Heart right ventricle (tissue), 16 donors: Measurements from ENCODE around the gene TCF4. TPM values are rescaled to one million over a fixed set of nuclear protein-coding genes. Genes with fewer than 3 reads are reported as not detected.

Source experiments
- ATAC-seq, 8 donors: fragments of 200-7000 bp; cut with Tn5 transposase; one replicate each; pipeline ENCODE4 v1.9.1; 2020; ENCODE audit warnings: mild to moderate bottlenecking in 8 of 8, moderate library complexity in 8 of 8, moderate number of reproducible peaks in 1 of 8
- DNase-seq, 2 donors: peaks; one replicate each; pipeline ENCODE4 v3.0.0-alpha.2; 2020
- H3K27ac ChIP-seq, 10 donors: fragments of 200-600 bp; sonication (generic) in 2 of 10; one replicate each; pipeline versions ENCODE4 v1.5.0 to v1.8.0; 2020 to 2022; ENCODE audit warnings: mild to moderate bottlenecking in 3 of 10
- H3K27me3 ChIP-seq, 7 donors: fragments of 200-600 bp; one replicate each; pipeline ENCODE4 v1.8.0; 2021 to 2022; ENCODE audit warnings: mild to moderate bottlenecking in 2 of 7
- H3K36me3 ChIP-seq, 9 donors: fragments of 200-600 bp; sonication (generic) in 1 of 9; one replicate each; pipeline versions ENCODE4 v1.5.0 to v1.8.0; 2020 to 2022; ENCODE audit warnings: mild to moderate bottlenecking in 2 of 9
- H3K4me1 ChIP-seq, 9 donors: fragments of 200-600 bp; sonication (generic) in 1 of 9; one replicate each; pipeline versions ENCODE4 v1.5.0 to v1.8.0; 2020 to 2022; ENCODE audit warnings: mild to moderate bottlenecking in 4 of 9
- H3K4me3 ChIP-seq, 10 donors: fragments of 200-600 bp; sonication (generic) in 2 of 10; one replicate each; pipeline versions ENCODE4 v1.5.0 to v1.8.0; 2020 to 2022; ENCODE audit warnings: mild to moderate bottlenecking in 7 of 10, moderate library complexity in 2 of 10
- H3K9me3 ChIP-seq, 11 donors: fragments of 200-600 bp in 10 of 11; sonication (generic) in 2 of 11; one replicate each; pipeline versions ENCODE4 v1.5.0 to v1.8.0; 2013 to 2022; ENCODE audit warnings: mild to moderate bottlenecking in 2 of 11, control low read depth in 1 of 11, moderate library complexity in 1 of 11
- WGBS, 2 donors: extraction: QIAGEN DNeasy Blood & Tissue Kit; methylation state at CpG; one replicate each; pipeline ENCODE4 v1.1.7; 2013; ENCODE audit warnings: inconsistent platforms in 1 of 2; 5-methylcytosine and 5-hydroxymethylcytosine counted together
- intact Hi-C, 10 donors: fragments of 100-400 bp; cut with DNase I; formaldehyde crosslinking; loops; one replicate each; pipeline versions ENCODE4 v1.11.1 to v1.14.2; 2022
- polyA plus RNA-seq, 2 donors: library from polyadenylated mRNA; stranded (reverse); fragments of 200-250 nt; gene quantifications; one replicate each; pipeline ENCODE4 v1.2.3, GENCODE V29; 2013
- total RNA-seq, 10 donors: library from RNA; stranded (reverse); fragmentation: NEBNext Ultra II Directional in 3 of 10; extraction: Animal tissue kit (Norgen Biotek cat#: 25700) in 3 of 10; gene quantifications; one replicate each; pipeline versions ENCODE4 v1.2.1 to v1.2.4, GENCODE V29; 2021 to 2023
- TF ChIP-seq, protein P1 (sequence below), 9 donors: fragments of 200-600 bp; sonication (generic) in 2 of 9; IDR thresholded peaks; one replicate each; pipeline versions ENCODE4 v1.5.0 to v1.8.0; 2021 to 2022; ENCODE audit warnings: antibody characterized with exemption in 9 of 9, mild to moderate bottlenecking in 5 of 9, moderate library complexity in 1 of 9
- donor health status: Arrhythmogenic right ventricular cardiomyopathy.
- donor health status: ischemic (EF 13 %, LVEDD 7.1; RV severe dilation, severe dysfunction).
- donor health status: healthy with polysubstance abuse.
- donor health status: DM: no; HTN: yes; CAD: no.
- donor health status: DM: no; HTN: no; CAD: no.
- donor health status: ischemic (EF 25% LVEDD 6.9; RV normal size, moderate dysfunction).
- donor health status: ischemic (EF 25% LVEDD 5.7; RV mildly dilated, moderate dysfunction).
- donor health status: healthy.
- donor health status: DM: yes; HTN: yes; CAD: no.
- donor health status: Ischemic cardiomyopathy.
- donor health status: ischemic (EF 35%, LVEDD 5.7; RV mildly dilated, moderate dysfunction).
- donor health status: nonischemic (EF 11% LVEDD 7.7; RV severe dilation, severe dysfunction).
- donor health status: DM: yes; HTN: yes; CAD: no.
- donor health status: PGD.
- donor health status: ischemic (EF 29% LVEDD 5.4; RV normal size, mild dysfunction).
- donor health status: nonischemic (EF 23%, LVEDD 6.1; RV moderate dilation, normal function).

TCF4 gene
- total and polyA plus RNA-seq, 12 donors: 12.6 to 90.1 (median 65.5) TPM

GRCh38 chr18:55365342-55365741, 222.7 kb downstream of the TCF4 start:
- no peak for DNase-seq
- intact Hi-C loops: no loop called here

GRCh38 chr18:55362303-55362702, 225.7 kb downstream of the TCF4 start:
- Histone ChIP-seq H3K9me3 (no peaks in the 10 kb centered on the region), H3K36me3 (no peaks in the 10 kb centered on the region), H3K27me3 (no peaks in the 10 kb centered on the region), H3K4me1 (peaks cover 0 to 18% (median 0%) of the 10 kb centered on the region in 9 donors), H3K4me3 (no peak overlapping the region), H3K27ac (no peak overlapping the region)
- DNase-seq (no peak), ATAC-seq (no peak)
- WGBS, 2 donors: 90 to 96% methylated on average over 3 of the region's 3 CpGs
- TF ChIP-seq, protein P1, sequence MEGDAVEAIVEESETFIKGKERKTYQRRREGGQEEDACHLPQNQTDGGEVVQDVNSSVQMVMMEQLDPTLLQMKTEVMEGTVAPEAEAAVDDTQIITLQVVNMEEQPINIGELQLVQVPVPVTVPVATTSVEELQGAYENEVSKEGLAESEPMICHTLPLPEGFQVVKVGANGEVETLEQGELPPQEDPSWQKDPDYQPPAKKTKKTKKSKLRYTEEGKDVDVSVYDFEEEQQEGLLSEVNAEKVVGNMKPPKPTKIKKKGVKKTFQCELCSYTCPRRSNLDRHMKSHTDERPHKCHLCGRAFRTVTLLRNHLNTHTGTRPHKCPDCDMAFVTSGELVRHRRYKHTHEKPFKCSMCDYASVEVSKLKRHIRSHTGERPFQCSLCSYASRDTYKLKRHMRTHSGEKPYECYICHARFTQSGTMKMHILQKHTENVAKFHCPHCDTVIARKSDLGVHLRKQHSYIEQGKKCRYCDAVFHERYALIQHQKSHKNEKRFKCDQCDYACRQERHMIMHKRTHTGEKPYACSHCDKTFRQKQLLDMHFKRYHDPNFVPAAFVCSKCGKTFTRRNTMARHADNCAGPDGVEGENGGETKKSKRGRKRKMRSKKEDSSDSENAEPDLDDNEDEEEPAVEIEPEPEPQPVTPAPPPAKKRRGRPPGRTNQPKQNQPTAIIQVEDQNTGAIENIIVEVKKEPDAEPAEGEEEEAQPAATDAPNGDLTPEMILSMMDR (IDR thresholded peaks at IDR 0.05): no peak
- intact Hi-C loops: no loop called here

More at GRCh38 chr18:55365342-55365741, 222.7 kb downstream of the TCF4 start:
- TF ChIP-seq, protein P1 (IDR thresholded peaks at IDR 0.05): no peak
- WGBS, 2 donors: 65 to 80% methylated on average over 2 of the region's 2 CpGs
- H3K27me3 ChIP-seq: no peaks in the 10 kb centered on the region
- no peaks in the 10 kb centered on the region for H3K36me3 ChIP-seq
- peaks cover 0 to 9% (median 0%) of the 10 kb centered on the region in 9 donors for H3K4me1 ChIP-seq
- no peak overlapping the region for H3K4me3 ChIP-seq
- H3K9me3 ChIP-seq: no peaks in the 10 kb centered on the region
- H3K27ac ChIP-seq: no peak overlapping the region
- ATAC-seq: no peak

GRCh38 chr18:55361492-55362250, 226.3 kb downstream of the TCF4 start:
- TF ChIP-seq, protein P1 (IDR thresholded peaks at IDR 0.05): no peak
- WGBS, 2 donors: 87 to 91% methylated on average over 3 of the region's 3 CpGs
- Histone ChIP-seq H3K9me3 (no peaks in the 10 kb centered on the region), H3K27me3 (no peaks in the 10 kb centered on the region), H3K4me3 (no peak overlapping the region), H3K27ac (no peak overlapping the region), H3K4me1 (peaks cover 0 to 18% (median 0%) of the 10 kb centered on the region in 9 donors), H3K36me3 (no peaks in the 10 kb centered on the region)
- intact Hi-C loops: no loop called here
- DNase-seq (no peak), ATAC-seq (no peak)

GRCh38 chr18:55360061-55360460, 227.9 kb downstream of the TCF4 start:
- DNase-seq (no peak), ATAC-seq (peak in 1 of 8 donors; percentile 40)
- Histone ChIP-seq H3K9me3 (no peaks in the 10 kb centered on the region), H3K27ac (peak overlapping the region in 1 of 10 donors; percentile 57), H3K4me1 (peaks cover 0 to 28% (median 4%) of the 10 kb centered on the region in 9 donors), H3K27me3 (no peaks in the 10 kb centered on the region), H3K4me3 (no peak overlapping the region), H3K36me3 (no peaks in the 10 kb centered on the region)
- intact Hi-C loops: no loop called here
- 85 to 89% methylated on average over 1 of the region's 1 CpG for WGBS, 2 donors
- TF ChIP-seq, protein P1 (IDR thresholded peaks at IDR 0.05): no peak
